ENCODE results near the gene SLC35F3. TPM values are rescaled to one million over a fixed set of nuclear protein-coding genes. Genes with fewer than 3 reads are reported as not detected.

SLC35F3 gene
- total RNA-seq, 1 experiment from 2014 or later = 6.9 TPM

DNA sequence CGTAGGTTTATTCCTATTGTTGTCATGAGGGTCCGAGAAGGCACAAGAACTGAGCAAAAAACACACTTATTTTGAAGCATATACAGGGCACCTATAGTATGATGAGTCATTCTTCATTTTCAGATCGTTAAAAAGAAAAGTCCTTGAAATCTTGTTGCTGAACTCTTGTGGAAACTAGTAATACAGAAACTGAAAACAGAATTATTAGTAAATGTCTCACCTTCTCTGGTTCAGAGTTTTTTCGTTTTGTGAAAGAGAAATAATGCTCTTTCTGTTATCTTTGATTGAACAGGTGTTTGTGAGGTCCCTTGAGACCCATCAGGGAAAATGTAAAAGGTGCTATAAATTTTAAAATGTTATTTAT lies 366.7 kb downstream of the SLC35F3 start:
- in situ Hi-C loops (cut with HindIII; ENCODE audit: low pct_unique_long_range_greater_than_20kb, low sequenced_read_pairs) = no loop called here
- no peak for DNase-seq (ENCODE audit: low read depth)

DNA sequence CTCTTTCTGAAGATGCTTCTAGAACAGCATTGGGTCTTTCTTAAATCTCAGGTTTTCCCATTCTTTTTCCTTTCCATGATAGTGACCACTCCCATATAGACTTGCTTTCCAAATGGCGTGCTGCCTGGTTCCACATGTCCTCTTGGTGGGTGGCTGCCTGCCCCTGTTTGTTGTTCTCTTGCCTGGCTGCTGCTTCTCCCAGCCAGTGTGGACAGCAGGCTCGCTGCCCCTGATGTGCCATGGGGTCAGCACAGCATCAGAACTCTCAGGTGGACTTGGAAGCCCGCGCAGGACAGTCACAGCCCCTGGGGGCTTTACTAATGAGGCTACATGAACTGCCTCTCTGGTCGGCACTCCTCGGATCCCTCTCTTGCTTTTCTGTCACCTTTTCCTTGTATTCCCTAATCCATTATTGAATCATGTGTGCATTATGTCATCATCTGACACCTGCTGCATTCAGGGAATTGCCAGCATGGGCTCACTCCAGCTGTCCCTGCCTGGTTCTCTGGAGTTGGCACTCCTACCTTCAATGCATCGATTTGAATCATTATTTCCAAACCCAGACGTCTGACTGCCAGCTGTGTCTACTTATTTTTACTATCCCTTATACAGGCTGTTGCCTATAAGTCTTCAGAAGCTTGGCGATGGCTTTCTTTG lies 368.3 kb downstream of the SLC35F3 start:
- in situ Hi-C loops (cut with HindIII; ENCODE audit: low pct_unique_long_range_greater_than_20kb, low sequenced_read_pairs) = no loop called here
- DNase-seq (ENCODE audit: low read depth) = no peak

- in situ Hi-C loops (cut with HindIII; ENCODE audit: low pct_unique_long_range_greater_than_20kb, low sequenced_read_pairs) = no loop called here
- no peak for DNase-seq (ENCODE audit: low read depth)
Observed at GRCh38 chr1:234273981-234274380, 369.5 kb downstream of the SLC35F3 start.

- DNase-seq (ENCODE audit: low read depth) = no peak
- in situ Hi-C loops (cut with HindIII; ENCODE audit: low pct_unique_long_range_greater_than_20kb, low sequenced_read_pairs) = no loop called here
Observed at GRCh38 chr1:234276151-234276788, 371.8 kb downstream of the SLC35F3 start.

DNA sequence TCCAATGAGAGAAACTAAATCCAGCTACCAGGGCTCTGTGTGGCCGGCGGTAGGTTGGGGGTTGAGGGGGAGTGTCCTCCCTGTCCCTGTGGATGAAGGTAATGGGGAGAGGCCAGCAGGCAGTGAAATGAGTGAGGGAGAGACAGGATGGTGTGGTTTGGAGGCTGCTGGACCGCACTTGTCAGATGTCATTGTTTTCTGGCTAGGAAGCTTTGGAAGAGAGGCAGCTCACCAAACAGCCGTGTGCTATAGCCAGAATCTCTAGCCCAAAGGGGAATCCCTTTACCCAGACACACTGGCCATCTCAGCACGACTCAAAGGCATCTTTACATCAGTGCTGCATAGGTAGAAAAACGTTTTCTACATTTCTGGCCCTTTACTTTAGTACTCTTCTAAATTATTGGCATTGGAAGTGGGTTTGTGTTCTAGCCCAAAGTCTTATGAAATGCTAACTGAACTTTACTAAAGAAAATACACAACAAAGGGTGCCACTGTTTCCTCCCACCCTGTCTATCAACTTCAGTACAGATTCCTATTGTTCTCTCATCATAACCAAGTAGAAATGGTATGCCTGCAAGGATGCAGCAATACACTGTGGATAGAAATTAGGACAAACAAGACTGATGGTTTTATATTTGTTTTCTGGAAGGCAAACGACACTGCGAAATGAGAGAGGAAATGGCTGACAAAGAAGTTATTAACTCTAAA lies 372.8 kb downstream of the SLC35F3 start:
- no peak for DNase-seq (ENCODE audit: low read depth)
- in situ Hi-C loops (cut with HindIII; ENCODE audit: low pct_unique_long_range_greater_than_20kb, low sequenced_read_pairs) = no loop called here

GRCh38 chr1:234279021-234279420 lies 374.5 kb downstream of the SLC35F3 start:
- in situ Hi-C loops (cut with HindIII; ENCODE audit: low pct_unique_long_range_greater_than_20kb, low sequenced_read_pairs) = no loop called here
- DNase-seq (ENCODE audit: low read depth) = no peak

DNA sequence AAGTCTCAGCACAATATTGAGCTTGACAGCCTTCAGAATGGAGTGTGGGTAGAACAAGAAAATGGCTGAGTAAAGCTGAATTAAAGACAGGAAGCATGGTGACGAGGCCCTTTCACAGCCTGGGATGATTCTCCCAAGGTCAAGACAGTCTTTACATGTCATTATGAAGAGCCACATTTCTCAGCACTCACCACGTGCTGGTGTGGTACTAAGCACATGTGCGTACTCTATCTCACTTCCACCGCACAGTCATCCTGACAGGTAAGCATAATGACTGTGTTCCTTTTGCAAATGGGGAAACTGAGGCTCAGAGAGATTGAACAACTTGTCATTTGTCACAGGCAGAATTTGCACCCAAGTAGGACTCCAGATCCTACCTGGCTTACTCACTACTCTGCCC lies 376.0 kb downstream of the SLC35F3 start:
- in situ Hi-C loops (cut with HindIII; ENCODE audit: low pct_unique_long_range_greater_than_20kb, low sequenced_read_pairs) = no loop called here
- no peak for DNase-seq (ENCODE audit: low read depth)

- no peak for DNase-seq (ENCODE audit: low read depth)
- in situ Hi-C loops (cut with HindIII; ENCODE audit: low pct_unique_long_range_greater_than_20kb, low sequenced_read_pairs) = no loop called here
Observed at GRCh38 chr1:234281826-234282489, 377.5 kb downstream of the SLC35F3 start.

DNA sequence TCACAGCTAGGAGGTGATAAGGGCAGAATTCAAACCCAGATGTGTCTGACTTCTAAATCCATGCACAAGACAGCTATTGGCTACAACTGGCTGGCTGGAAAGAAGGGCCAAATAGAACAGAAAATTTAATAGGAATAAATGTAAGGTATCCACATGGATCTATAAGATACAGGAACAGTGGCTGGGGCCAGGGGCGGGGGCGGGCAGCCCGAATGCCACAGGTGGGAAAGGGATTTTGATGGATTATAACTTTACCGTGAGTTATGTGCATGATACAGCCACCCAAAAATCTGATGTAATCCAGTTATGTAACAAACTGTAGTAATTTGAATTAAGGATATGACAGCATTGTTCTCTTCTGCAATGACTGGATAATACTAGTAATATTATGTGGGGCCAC lies 381.7 kb downstream of the SLC35F3 start:
- DNase-seq (ENCODE audit: low read depth) = no peak
- in situ Hi-C loops (cut with HindIII; ENCODE audit: low pct_unique_long_range_greater_than_20kb, low sequenced_read_pairs) = no loop called here

DNA sequence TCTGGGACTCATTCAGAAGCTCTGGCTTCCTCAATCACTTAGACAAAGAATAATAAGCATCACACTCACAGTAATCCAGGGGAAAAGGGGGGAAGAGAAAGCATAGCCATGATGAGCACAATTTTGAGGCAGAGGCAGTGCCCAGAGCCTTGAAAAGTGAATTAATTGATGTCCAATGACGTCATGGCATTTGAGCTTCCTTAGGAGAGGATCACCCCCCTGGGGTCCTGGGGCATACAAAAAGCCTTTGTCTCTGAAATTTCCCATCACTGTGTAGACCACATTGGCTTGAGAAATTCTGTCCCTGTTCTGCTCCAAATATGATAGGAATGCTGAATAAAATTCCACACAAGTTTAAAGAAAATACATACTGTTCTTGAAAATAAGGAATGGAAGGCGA lies 384.5 kb downstream of the SLC35F3 start:
- in situ Hi-C loops (cut with HindIII; ENCODE audit: low pct_unique_long_range_greater_than_20kb, low sequenced_read_pairs) = no loop called here
- DNase-seq (ENCODE audit: low read depth) = no peak

- in situ Hi-C loops (cut with HindIII; ENCODE audit: low pct_unique_long_range_greater_than_20kb, low sequenced_read_pairs) = no loop called here
- DNase-seq (ENCODE audit: low read depth) = no peak
Observed at GRCh38 chr1:234289538-234290305, 385.2 kb downstream of the SLC35F3 start.

DNA sequence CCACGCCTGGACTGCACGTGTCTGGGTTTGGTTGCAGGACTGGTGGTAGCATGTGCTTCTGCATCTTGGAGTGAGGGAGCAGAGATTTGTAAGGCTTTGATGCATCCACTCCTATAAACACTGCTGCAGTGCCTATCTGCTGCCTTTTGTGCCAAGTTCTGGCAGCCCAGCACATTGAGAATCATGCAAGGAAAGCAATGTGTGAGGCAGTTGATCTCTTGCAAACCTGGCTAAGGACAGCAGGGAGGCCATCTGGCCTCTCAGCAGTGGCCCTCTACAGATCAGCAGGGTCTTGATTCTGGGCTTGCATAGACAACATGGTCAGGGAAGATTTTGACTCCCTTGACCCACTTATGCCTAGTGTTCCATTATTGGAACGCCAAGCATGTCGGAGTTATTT lies 387.5 kb downstream of the SLC35F3 start:
- DNase-seq (ENCODE audit: low read depth) = no peak
- in situ Hi-C loops (cut with HindIII; ENCODE audit: low pct_unique_long_range_greater_than_20kb, low sequenced_read_pairs) = no loop called here

- in situ Hi-C loops (cut with HindIII; ENCODE audit: low pct_unique_long_range_greater_than_20kb, low sequenced_read_pairs) = no loop called here
- no peak for DNase-seq (ENCODE audit: low read depth)
Observed at GRCh38 chr1:234292548-234292947, 388.1 kb downstream of the SLC35F3 start.

DNA sequence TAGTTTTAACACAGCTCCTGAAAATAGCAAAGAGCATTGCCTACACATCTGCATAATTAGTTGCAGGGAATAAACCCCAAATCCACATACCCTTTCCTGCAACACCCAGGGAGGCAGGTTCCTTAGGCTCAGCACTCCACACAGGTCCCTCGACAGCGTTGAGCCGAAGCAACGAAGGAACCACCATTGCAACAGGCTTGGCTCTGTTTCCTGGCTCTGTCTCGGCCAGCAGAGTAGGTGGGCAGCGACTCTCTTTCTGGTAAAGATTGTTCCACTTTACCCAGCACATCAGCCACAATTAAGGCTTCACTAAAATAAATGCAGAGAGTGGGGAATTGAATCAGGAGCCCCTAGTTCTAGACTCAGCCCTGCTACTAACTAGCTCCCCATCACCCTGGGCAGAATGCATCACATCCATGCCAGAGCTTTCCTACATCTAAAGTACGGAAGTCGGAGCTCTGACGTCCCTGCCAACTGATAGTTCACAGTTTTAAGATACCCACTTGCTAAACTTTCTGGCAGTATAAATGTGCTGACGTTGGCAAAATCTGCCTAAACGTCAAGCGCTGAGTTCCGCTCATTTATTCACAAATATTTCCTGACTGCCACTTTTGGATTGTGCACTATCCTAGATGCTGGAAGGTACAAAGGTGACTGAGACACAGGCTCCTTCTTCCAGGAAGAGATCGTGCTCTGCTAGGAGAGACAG lies 389.8 kb downstream of the SLC35F3 start:
- in situ Hi-C loops (cut with HindIII; ENCODE audit: low pct_unique_long_range_greater_than_20kb, low sequenced_read_pairs) = no loop called here
- no peak for DNase-seq (ENCODE audit: low read depth)

DNA sequence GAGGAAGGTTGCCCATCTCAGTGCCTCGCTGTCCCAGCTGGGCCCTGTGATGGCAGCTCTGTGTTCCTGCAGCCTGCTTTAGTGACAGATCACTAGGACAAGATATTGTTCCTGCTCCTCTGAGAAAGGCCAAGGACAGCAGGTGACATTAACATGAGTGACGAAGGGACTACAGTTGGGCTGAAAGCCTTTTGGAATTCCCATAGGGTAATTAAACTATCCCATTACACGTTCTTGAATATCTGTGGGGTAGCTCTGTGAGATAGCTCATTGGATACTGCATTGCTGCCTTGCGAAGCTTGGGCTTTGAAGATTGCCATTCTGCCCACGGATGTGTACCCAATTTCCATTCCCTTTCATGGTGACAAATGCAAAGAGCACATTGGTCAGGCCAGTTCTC lies 390.6 kb downstream of the SLC35F3 start:
- in situ Hi-C loops (cut with HindIII; ENCODE audit: low pct_unique_long_range_greater_than_20kb, low sequenced_read_pairs) = no loop called here
- no peak for DNase-seq (ENCODE audit: low read depth)

- in situ Hi-C loops (cut with HindIII; ENCODE audit: low pct_unique_long_range_greater_than_20kb, low sequenced_read_pairs) = no loop called here
- DNase-seq (ENCODE audit: low read depth) = no peak
Observed at GRCh38 chr1:234295626-234296025, 391.1 kb downstream of the SLC35F3 start.

GRCh38 chr1:234296496-234296895 lies 392.0 kb downstream of the SLC35F3 start:
- in situ Hi-C loops (cut with HindIII; ENCODE audit: low pct_unique_long_range_greater_than_20kb, low sequenced_read_pairs) = no loop called here
- no peak for DNase-seq (ENCODE audit: low read depth)

DNA sequence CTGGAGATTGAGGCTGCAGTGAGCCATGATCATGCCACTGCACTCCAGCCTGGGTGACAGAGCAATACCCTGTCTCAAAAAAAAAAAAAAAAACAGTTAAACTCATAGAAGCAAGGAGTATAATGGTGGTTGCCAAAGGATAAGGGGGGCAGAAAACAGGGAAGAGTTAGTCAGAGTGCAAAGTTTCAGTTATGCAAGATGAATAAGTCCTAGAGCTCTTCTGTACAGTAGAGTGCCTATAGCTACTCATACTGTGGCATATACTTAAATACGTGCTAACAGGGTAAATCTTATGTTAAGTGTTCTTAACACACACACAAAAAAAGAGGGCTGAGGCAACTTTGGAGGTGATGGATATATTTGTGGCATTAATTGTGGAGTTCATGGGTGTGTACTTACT lies 393.2 kb downstream of the SLC35F3 start:
- in situ Hi-C loops (cut with HindIII; ENCODE audit: low pct_unique_long_range_greater_than_20kb, low sequenced_read_pairs) = no loop called here
- DNase-seq (ENCODE audit: low read depth) = no peak
